ENCODE results near the gene PADI4.

- TF ChIP-seq CTCF (conservative IDR thresholded peaks at IDR 0.05 in 1 of 2, IDR thresholded peaks at IDR 0.05 in 1 of 2; ENCODE audit: low read depth in 1 of 2, low read length in 2 of 2) = no peak
- TF ChIP-seq EZH2 (IDR thresholded peaks at IDR 0.05; ENCODE audit: low read length, missing control alignments) = no peak
Measured at GRCh38 chr1:17329610-17330009, 21.6 kb downstream of the PADI4 start.

All from fibroblast of lung (primary cell).